Astrocyte of the cerebellum (primary cell): ENCODE data around the gene RARRES1.

Source experiments
- DNase-seq: peaks from one replicate; pipeline ENCODE4 v3.0.0-alpha.2; 2011; ENCODE audit warnings: low read depth
- H3K4me3 ChIP-seq: 2 replicates; pipeline ENCODE4 v1.5.1; 2011; ENCODE audit warnings: mild to moderate bottlenecking, low read depth, low read length, moderate library complexity
- CTCF ChIP-seq: IDR thresholded peaks from 2 replicates; pipeline ENCODE4 v1.5.1; 2012; ENCODE audit warnings: low read length, low read depth, moderate library complexity, mild to moderate bottlenecking; ENCODE audit errors: missing control alignments
- in situ Hi-C: cut with HindIII; loops from 2 replicates; pipeline ENCODE4 v1.10.0; 2017; ENCODE audit warnings: low sequenced_read_pairs

RARRES1 gene

GRCh38 chr3:158744567-158745288, 12.5 kb upstream of the RARRES1 start:
- no peak overlapping the region for H3K4me3 ChIP-seq
- no peak for TF ChIP-seq CTCF
- in situ Hi-C loops: no loop called here
- DNase-seq: no peak

GRCh38 chr3:158743664-158744566, 11.7 kb upstream of the RARRES1 start:
- no peak for DNase-seq
- TF ChIP-seq CTCF: no peak
- H3K4me3 ChIP-seq: no peak overlapping the region
- in situ Hi-C loops: no loop called here

- TF ChIP-seq CTCF: no peak
- H3K4me3 ChIP-seq: no peak overlapping the region
- in situ Hi-C loops: no loop called here
- no peak for DNase-seq
Measured at GRCh38 chr3:158742871-158743663, 10.8 kb upstream of the RARRES1 start.

- no peak for TF ChIP-seq CTCF
- no peak overlapping the region for H3K4me3 ChIP-seq
- no peak for DNase-seq
- in situ Hi-C loops: no loop called here
Measured at GRCh38 chr3:158739661-158740060, 7.4 kb upstream of the RARRES1 start.

GRCh38 chr3:158739078-158739477, 6.8 kb upstream of the RARRES1 start:
- no peak for TF ChIP-seq CTCF
- DNase-seq: no peak
- no peak overlapping the region for H3K4me3 ChIP-seq
- in situ Hi-C loops: no loop called here

- H3K4me3 ChIP-seq: no peak overlapping the region
- in situ Hi-C loops: no loop called here
- no peak for TF ChIP-seq CTCF
- DNase-seq: no peak
Measured at GRCh38 chr3:158738653-158739052, 6.4 kb upstream of the RARRES1 start.
